IMR-90 (cell line): ENCODE data around the gene RIC8B. TPM values are rescaled to one million over a fixed set of nuclear protein-coding genes. Genes with fewer than 3 reads are reported as not detected.
A peak's percentile ranks its signal among the peaks of the same experiment; 100 is the strongest.

Source experiments
- ATAC-seq: fragments of 200-7000 bp; cut with Tn5 transposase; 2 replicates; pipeline ENCODE4 v1.9.1; 2020; ENCODE audit warnings: low read depth, mild to moderate bottlenecking, moderate library complexity
- BruUV-seq: library from RNA; stranded (reverse); fragments of 400-500 nt; replicated peaks from 2 replicates; lab custom pipeline; 2021; lab: Mats Ljungman, UMichigan
- CTCF ChIA-PET: fragments of 300-600 bp; formaldehyde crosslinking; extraction: SDS; loops from one replicate; lab custom pipeline; 2021; ENCODE audit warnings: antibody characterized with exemption; lab: Yijun Ruan, JAX
- POLR2A ChIA-PET: fragments of 300-600 bp; sonication (Branson Sonifier 250); formaldehyde crosslinking; loops from one replicate; lab custom pipeline; 2022; ENCODE audit warnings: antibody characterized with exemption; ENCODE audit not compliant: unreplicated experiment; lab: Charles Lee
- DNase-seq: peaks from one replicate; pipeline ENCODE4 v3.0.0; 2013
- H2AFZ ChIP-seq: replicated peaks from 2 replicates; pipeline ENCODE3; 2013; ENCODE audit warnings: low read length, mild to moderate bottlenecking; ENCODE audit not compliant: poor library complexity
- H2AK5ac ChIP-seq: 2 replicates; pipeline ENCODE4 v1.6.1; 2013; ENCODE audit warnings: low read depth, low read length, inconsistent platforms
- H2AK9ac ChIP-seq: replicated peaks from 2 replicates; pipeline ENCODE3; 2013; ENCODE audit warnings: mild to moderate bottlenecking, low read depth, low read length, moderate library complexity; ENCODE audit not compliant: poor library complexity
- H2BK120ac ChIP-seq: 2 replicates; pipeline ENCODE4 v1.6.1; 2013; ENCODE audit warnings: low read depth, low read length, inconsistent platforms
- H2BK15ac ChIP-seq: 3 replicates; pipeline ENCODE4 v1.6.1; 2013; ENCODE audit warnings: low read depth, low read length, inconsistent platforms
- H2BK20ac ChIP-seq: 2 replicates; pipeline ENCODE4 v1.6.1; 2013; ENCODE audit warnings: low read depth, mild to moderate bottlenecking, inconsistent platforms, low read length, moderate library complexity
- H2BK5ac ChIP-seq: 2 replicates; pipeline ENCODE4 v1.6.1; 2013; ENCODE audit warnings: mild to moderate bottlenecking, low read depth, low read length, inconsistent platforms; ENCODE audit not compliant: poor library complexity, severe bottlenecking
- H3K14ac ChIP-seq: replicated peaks from 2 replicates; pipeline ENCODE4 v1.6.1; 2013; ENCODE audit warnings: low read depth, low read length, inconsistent platforms
- H3K18ac ChIP-seq: 2 replicates; pipeline ENCODE4 v1.6.1; 2013; ENCODE audit warnings: low read depth, low read length, control low read depth
- H3K23ac ChIP-seq: 2 replicates; pipeline ENCODE4 v1.6.1; 2013; ENCODE audit warnings: low read depth, low read length, inconsistent platforms
- H3K27ac ChIP-seq: 2 replicates; pipeline ENCODE4 v1.5.1; 2013; ENCODE audit warnings: mild to moderate bottlenecking, control low read depth, low read length; ENCODE audit not compliant: insufficient read depth
- H3K27me3 ChIP-seq: 2 replicates; pipeline ENCODE4 v1.6.1; 2013; ENCODE audit warnings: low read length; ENCODE audit not compliant: control insufficient read depth, insufficient read depth
- H3K36me3 ChIP-seq: 2 replicates; pipeline ENCODE4 v1.6.1; 2013; ENCODE audit warnings: low read length, mixed read lengths; ENCODE audit not compliant: control insufficient read depth, insufficient read depth
- H3K4ac ChIP-seq: 2 replicates; pipeline ENCODE4 v1.6.1; 2013; ENCODE audit warnings: low read depth, low read length, inconsistent platforms
- H3K4me1 ChIP-seq: 2 replicates; pipeline ENCODE4 v1.6.1; 2013; ENCODE audit warnings: low read length, mixed read lengths; ENCODE audit not compliant: control insufficient read depth, insufficient read depth
- H3K4me2 ChIP-seq: 2 replicates; pipeline ENCODE4 v1.6.1; 2013; ENCODE audit warnings: low read depth, mild to moderate bottlenecking, control low read depth, low read length, moderate library complexity
- H3K4me3 ChIP-seq: 2 replicates; pipeline ENCODE4 v1.5.1; 2013; ENCODE audit warnings: low read depth, mild to moderate bottlenecking, control low read depth, low read length, moderate library complexity; ENCODE audit not compliant: insufficient read depth
- H3K56ac ChIP-seq: 2 replicates; pipeline ENCODE4 v1.6.1; 2013; ENCODE audit warnings: low read length, inconsistent platforms; ENCODE audit not compliant: insufficient read depth; ENCODE audit errors: extremely low read depth
- H3K79me1 ChIP-seq, 2 experiments: 2 replicates each; pipeline ENCODE4 v1.6.1; 2013; ENCODE audit warnings: low read length in 2 of 2, inconsistent platforms in 1 of 2, low read depth in 1 of 2
- H3K9ac ChIP-seq: 2 replicates; pipeline ENCODE4 v1.6.1; 2013; ENCODE audit warnings: low read depth, low read length, control low read depth
- H3K9me1 ChIP-seq: 2 replicates; pipeline ENCODE4 v1.6.1; 2013; ENCODE audit warnings: low read length, inconsistent platforms; ENCODE audit not compliant: insufficient read depth
- H3K9me3 ChIP-seq: 2 replicates; pipeline ENCODE4 v1.6.1; 2013; ENCODE audit warnings: low read length; ENCODE audit not compliant: control insufficient read depth, insufficient read depth
- H4K20me1 ChIP-seq: 2 replicates; pipeline ENCODE4 v1.6.1; 2013; ENCODE audit warnings: low read length, inconsistent platforms; ENCODE audit not compliant: insufficient read depth
- H4K5ac ChIP-seq: 2 replicates; pipeline ENCODE4 v1.6.1; 2013; ENCODE audit warnings: mild to moderate bottlenecking, low read depth, low read length, control low read depth
- H4K8ac ChIP-seq, 2 experiments: 2 replicates each; pipeline ENCODE4 v1.6.1; 2013; ENCODE audit warnings: low read depth in 2 of 2, low read length in 2 of 2, control low read depth in 1 of 2, inconsistent platforms in 1 of 2
- H4K91ac ChIP-seq: 2 replicates; pipeline ENCODE4 v1.6.1; 2013; ENCODE audit warnings: low read depth, low read length, inconsistent platforms; ENCODE audit not compliant: insufficient read depth
- BHLHE40 ChIP-seq: fragments of 150-350 bp; IDR thresholded peaks from 2 replicates; pipeline ENCODE4 v1.6.1; 2016; ENCODE audit warnings: mild to moderate bottlenecking, low read depth, low read length
- CEBPB ChIP-seq: IDR thresholded peaks from 2 replicates; pipeline ENCODE4 v1.6.1; 2012; ENCODE audit warnings: low read depth, low read length, improper control_type of control experiment
- CHD1 ChIP-seq: IDR thresholded peaks from 2 replicates; pipeline ENCODE4 v1.6.1; 2012; ENCODE audit warnings: low read depth, low read length, improper control_type of control experiment
- MAFK ChIP-seq: IDR thresholded peaks from 2 replicates; pipeline ENCODE4 v1.6.1; 2012; ENCODE audit warnings: low read depth, low read length, improper control_type of control experiment
- MAZ ChIP-seq: IDR thresholded peaks from 2 replicates; pipeline ENCODE4 v1.6.1; 2012; ENCODE audit warnings: low read depth, mild to moderate bottlenecking, low read length, improper control_type of control experiment, moderate library complexity, borderline replicate concordance
- NFE2L2 ChIP-seq: fragments of 150-350 bp; IDR thresholded peaks from 2 replicates; pipeline ENCODE4 v1.6.1; 2016; ENCODE audit warnings: low read depth, mild to moderate bottlenecking, low read length
- RAD21 ChIP-seq: IDR thresholded peaks from 2 replicates; pipeline ENCODE4 v1.6.1; 2012; ENCODE audit warnings: low read length, improper control_type of control experiment
- RCOR1 ChIP-seq: IDR thresholded peaks from 2 replicates; pipeline ENCODE4 v1.6.1; 2012; ENCODE audit warnings: mild to moderate bottlenecking, low read length, improper control_type of control experiment; ENCODE audit not compliant: insufficient replicate concordance
- SMC3 ChIP-seq: fragments of 150-350 bp; IDR thresholded peaks from 2 replicates; pipeline ENCODE4 v1.6.1; 2016; ENCODE audit warnings: low read depth, mild to moderate bottlenecking, antibody characterized with exemption, low read length, moderate library complexity
- WGBS, 2 experiments: methylation state at CpG; one replicate each; pipeline versions ENCODE4 v1.1.5 to v1.1.7; 2013; ENCODE audit warnings: missing lambda C conversion rate in 2 of 2; ENCODE audit not compliant: insufficient read length in 1 of 2; ENCODE audit errors: extremely low coverage in 2 of 2; 5-methylcytosine and 5-hydroxymethylcytosine counted together
- dilution Hi-C: fragments of 300-500 bp; cut with HindIII; formaldehyde crosslinking; loops from one replicate; pipeline ENCODE4 v1.14.3; 2018; ENCODE audit warnings: low sequenced_read_pairs; ENCODE audit not compliant: unreplicated experiment
- in situ Hi-C: fragments of 300-500 bp; cut with MboI; formaldehyde crosslinking; loops from 3 replicates; pipeline ENCODE4 v1.14.3; 2019; ENCODE audit warnings: low sequenced_read_pairs, inconsistent platforms, mixed read lengths
- intact Hi-C: fragments of 100-400 bp; cut with micrococcal nuclease; formaldehyde crosslinking; loops from 2 replicates; pipeline ENCODE4 v1.10.0; 2022
- polyA plus RNA-seq, 3 experiments: library from polyadenylated mRNA; depleted of rRNA; stranded (reverse); fragments of >200 nt; gene quantifications; 2 replicates each; pipeline ENCODE4 v1.2.3, GENCODE V29; 2012; ENCODE audit warnings: low replicate concordance in 1 of 3
- total RNA-seq: library from RNA; depleted of rRNA; stranded (reverse); fragments of >200 nt; gene quantifications from 2 replicates; pipeline ENCODE4 v1.2.3, GENCODE V29; 2012
- TF ChIP-seq, protein P1 (sequence below): fragments of 150-350 bp; IDR thresholded peaks from 2 replicates; pipeline ENCODE4 v1.6.1; 2017; ENCODE audit warnings: mild to moderate bottlenecking, antibody characterized with exemption, low read length, low read depth
- TF ChIP-seq, protein P2 (sequence below): conservative IDR thresholded peaks from 2 replicates; pipeline ENCODE4 v1.5.1; 2012; ENCODE audit warnings: mild to moderate bottlenecking, low read depth, low read length, improper control_type of control experiment
- TF ChIP-seq, protein P3 (sequence below): fragments of 150-350 bp; IDR thresholded peaks from 2 replicates; pipeline ENCODE4 v1.6.1; 2016; ENCODE audit warnings: low read depth, mild to moderate bottlenecking, low read length, moderate library complexity, borderline replicate concordance

The RIC8B gene
- total and polyA plus RNA-seq, 2 of the 4 experiments (the other 2 are of a cell fraction), result 5.5 to 19.5 TPM

DNA sequence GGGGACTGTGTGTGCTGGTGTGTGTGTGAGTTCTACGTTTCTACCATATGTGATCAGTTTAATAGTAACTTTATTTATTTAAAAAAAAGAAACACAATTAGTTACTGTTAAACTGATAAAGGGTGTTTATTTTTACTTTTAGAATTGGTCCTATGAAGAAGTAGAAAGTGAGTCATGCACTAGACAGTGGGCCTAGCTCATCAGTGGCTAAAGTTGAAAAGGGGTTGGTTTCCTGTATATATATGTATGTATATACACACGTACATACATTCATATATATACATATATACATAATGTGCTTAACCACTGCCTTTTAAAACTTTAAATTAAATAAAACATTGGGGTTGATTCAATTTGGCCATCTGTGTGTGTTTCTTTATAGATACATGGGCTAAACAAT lies 112.5 kb downstream of the RIC8B start:
- POLR2A ChIA-PET, result no interaction called here

More for the DNA sequence above, 112.5 kb downstream of the RIC8B start:
- H2AK9ac ChIP-seq, result no peak overlapping the region
- H3K36me3 ChIP-seq, result peaks cover 13% of the 10 kb centered on the region
- H3K27me3 ChIP-seq, result no peaks in the 10 kb centered on the region
- H3K9me1 ChIP-seq, result peaks cover 3% of the 10 kb centered on the region; the same call in 1 of the 2 replicates
- H4K20me1 ChIP-seq, result no peaks in the 10 kb centered on the region
- H2AFZ ChIP-seq, result no peak overlapping the region
- no peak overlapping the region for H4K8ac ChIP-seq
- H3K4ac ChIP-seq, result no peak overlapping the region
- H2BK5ac ChIP-seq, result no peak overlapping the region
- H2AK5ac ChIP-seq, result no peak overlapping the region
- no peak overlapping the region for H2BK20ac ChIP-seq
- ATAC-seq, result peak; percentile 80
- peak overlapping the region; percentile 10; the same call in 1 of the 2 replicates for H3K27ac ChIP-seq
- no TSS peak for BruUV-seq
- H3K4me2 ChIP-seq, result peak overlapping the region; percentile 5; the same call in 1 of the 2 replicates
- H3K23ac ChIP-seq, result no peak overlapping the region
- H4K91ac ChIP-seq, result no peak overlapping the region
- no peak overlapping the region for H3K9ac ChIP-seq
- peak; percentile 62 for DNase-seq
- H3K4me1 ChIP-seq, result peaks cover 6% of the 10 kb centered on the region
- H3K56ac ChIP-seq, result no peak overlapping the region
- CTCF ChIA-PET, result no interaction called here
- intact Hi-C loops (no loop called here), in situ Hi-C loops (no loop called here), dilution Hi-C loops (no loop called here)
- no peaks in the 10 kb centered on the region for H3K9me3 ChIP-seq
- TF ChIP-seq, protein P1, sequence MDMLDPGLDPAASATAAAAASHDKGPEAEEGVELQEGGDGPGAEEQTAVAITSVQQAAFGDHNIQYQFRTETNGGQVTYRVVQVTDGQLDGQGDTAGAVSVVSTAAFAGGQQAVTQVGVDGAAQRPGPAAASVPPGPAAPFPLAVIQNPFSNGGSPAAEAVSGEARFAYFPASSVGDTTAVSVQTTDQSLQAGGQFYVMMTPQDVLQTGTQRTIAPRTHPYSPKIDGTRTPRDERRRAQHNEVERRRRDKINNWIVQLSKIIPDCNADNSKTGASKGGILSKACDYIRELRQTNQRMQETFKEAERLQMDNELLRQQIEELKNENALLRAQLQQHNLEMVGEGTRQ, result no peak
- TF ChIP-seq MAFK (no peak), MAZ (no peak), BHLHE40 (no peak), RCOR1 (no peak), SMC3 (no peak), CHD1 (no peak), RAD21 (no peak), NFE2L2 (no peak), CEBPB (no peak)
- TF ChIP-seq, protein P2, sequence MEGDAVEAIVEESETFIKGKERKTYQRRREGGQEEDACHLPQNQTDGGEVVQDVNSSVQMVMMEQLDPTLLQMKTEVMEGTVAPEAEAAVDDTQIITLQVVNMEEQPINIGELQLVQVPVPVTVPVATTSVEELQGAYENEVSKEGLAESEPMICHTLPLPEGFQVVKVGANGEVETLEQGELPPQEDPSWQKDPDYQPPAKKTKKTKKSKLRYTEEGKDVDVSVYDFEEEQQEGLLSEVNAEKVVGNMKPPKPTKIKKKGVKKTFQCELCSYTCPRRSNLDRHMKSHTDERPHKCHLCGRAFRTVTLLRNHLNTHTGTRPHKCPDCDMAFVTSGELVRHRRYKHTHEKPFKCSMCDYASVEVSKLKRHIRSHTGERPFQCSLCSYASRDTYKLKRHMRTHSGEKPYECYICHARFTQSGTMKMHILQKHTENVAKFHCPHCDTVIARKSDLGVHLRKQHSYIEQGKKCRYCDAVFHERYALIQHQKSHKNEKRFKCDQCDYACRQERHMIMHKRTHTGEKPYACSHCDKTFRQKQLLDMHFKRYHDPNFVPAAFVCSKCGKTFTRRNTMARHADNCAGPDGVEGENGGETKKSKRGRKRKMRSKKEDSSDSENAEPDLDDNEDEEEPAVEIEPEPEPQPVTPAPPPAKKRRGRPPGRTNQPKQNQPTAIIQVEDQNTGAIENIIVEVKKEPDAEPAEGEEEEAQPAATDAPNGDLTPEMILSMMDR, result no peak
- TF ChIP-seq, protein P3, sequence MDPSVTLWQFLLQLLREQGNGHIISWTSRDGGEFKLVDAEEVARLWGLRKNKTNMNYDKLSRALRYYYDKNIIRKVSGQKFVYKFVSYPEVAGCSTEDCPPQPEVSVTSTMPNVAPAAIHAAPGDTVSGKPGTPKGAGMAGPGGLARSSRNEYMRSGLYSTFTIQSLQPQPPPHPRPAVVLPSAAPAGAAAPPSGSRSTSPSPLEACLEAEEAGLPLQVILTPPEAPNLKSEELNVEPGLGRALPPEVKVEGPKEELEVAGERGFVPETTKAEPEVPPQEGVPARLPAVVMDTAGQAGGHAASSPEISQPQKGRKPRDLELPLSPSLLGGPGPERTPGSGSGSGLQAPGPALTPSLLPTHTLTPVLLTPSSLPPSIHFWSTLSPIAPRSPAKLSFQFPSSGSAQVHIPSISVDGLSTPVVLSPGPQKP, result no peak
- H3K4me3 ChIP-seq, result no peak overlapping the region
- H4K5ac ChIP-seq, result no peak overlapping the region
- no peak overlapping the region for H2BK15ac ChIP-seq
- no peaks in the 10 kb centered on the region for H3K79me1 ChIP-seq
- no peak overlapping the region for H2BK120ac ChIP-seq
- WGBS, 2 experiments, result no CpG with 5 or more reads among the region's 2 CpGs
- H3K18ac ChIP-seq, result no peak overlapping the region
- no peak overlapping the region for H3K14ac ChIP-seq
